ENCODE measurements around the gene AICDA. TPM values are rescaled to one million over a fixed set of nuclear protein-coding genes. Genes with fewer than 3 reads are reported as not detected.
"Not testable (repeated sequence)": the region's sequence is repeated elsewhere in the genome, so short reads cannot be mapped to it uniquely, and the experiment has no call there.

Gene AICDA
- not detected for total RNA-seq

GRCh38 chr12:8612629-8613028, at the start of gene AICDA:
Gene AICDA (minus strand): TSS chr12:8612859. CDS start chr12:8612767, 92 bp downstream.
- Mint-ChIP-seq H3K4me3 (no peak within 1 kb of the TSS), H3K27ac (no peak within 1 kb of the TSS), H3K9me3 (no peaks in the 10 kb centered on the region), H3K36me3 (ENCODE audit: low read depth) (no peaks in the 10 kb centered on the region), H3K27me3 (no peaks in the 10 kb centered on the region), H3K4me1 (peaks cover 9% of the 10 kb centered on the region)
- ATAC-seq (replicated peaks) = no peak

- H3K9me3 Mint-ChIP-seq = no peaks in the 10 kb centered on the region
- no peaks in the 10 kb centered on the region for H3K4me1 Mint-ChIP-seq
- no peak overlapping the region for H3K4me3 Mint-ChIP-seq
- no peak for ATAC-seq (replicated peaks)
- no peak overlapping the region for H3K27ac Mint-ChIP-seq
- H3K27me3 Mint-ChIP-seq = peaks cover 14% of the 10 kb centered on the region
- H3K36me3 Mint-ChIP-seq (ENCODE audit: low read depth) = no peaks in the 10 kb centered on the region
These were observed 49.1 kb upstream of the AICDA start for GRCh38 chr12:8661751-8662150.

- no peaks in the 10 kb centered on the region for H3K4me1 Mint-ChIP-seq
- no peak for ATAC-seq (replicated peaks)
- H3K27me3 Mint-ChIP-seq = peaks cover 14% of the 10 kb centered on the region
- H3K27ac Mint-ChIP-seq = no peak overlapping the region
- H3K4me3 Mint-ChIP-seq = no peak overlapping the region
- no peaks in the 10 kb centered on the region for H3K9me3 Mint-ChIP-seq
- H3K36me3 Mint-ChIP-seq (ENCODE audit: low read depth) = no peaks in the 10 kb centered on the region
These were observed 48.4 kb upstream of the AICDA start for GRCh38 chr12:8661016-8661415.

GRCh38 chr12:8658346-8658745, 45.7 kb upstream of the AICDA start:
- Mint-ChIP-seq H3K4me1 (no peaks in the 10 kb centered on the region), H3K4me3 (no peak overlapping the region), H3K27ac (no peak overlapping the region), H3K36me3 (ENCODE audit: low read depth) (no peaks in the 10 kb centered on the region), H3K27me3 (peaks cover 7% of the 10 kb centered on the region), H3K9me3 (no peaks in the 10 kb centered on the region)
- ATAC-seq (replicated peaks) = no peak

GRCh38 chr12:8655421-8655820, 42.8 kb upstream of the AICDA start:
- Mint-ChIP-seq H3K4me1 (no peaks in the 10 kb centered on the region), H3K9me3 (no peaks in the 10 kb centered on the region), H3K27ac (no peak overlapping the region), H3K4me3 (no peak overlapping the region), H3K27me3 (peaks cover 17% of the 10 kb centered on the region), H3K36me3 (ENCODE audit: low read depth) (no peaks in the 10 kb centered on the region)
- no peak for ATAC-seq (replicated peaks)

GRCh38 chr12:8648576-8649205, 36.0 kb upstream of the AICDA start:
- H3K4me1 Mint-ChIP-seq = peaks cover 31% of the 10 kb centered on the region

GRCh38 chr12:8647968-8648367, 35.3 kb upstream of the AICDA start:
- Mint-ChIP-seq H3K27ac (no peak overlapping the region), H3K27me3 (peaks cover 23% of the 10 kb centered on the region), H3K4me3 (no peak overlapping the region), H3K4me1 (peaks cover 33% of the 10 kb centered on the region), H3K36me3 (ENCODE audit: low read depth) (no peaks in the 10 kb centered on the region), H3K9me3 (no peaks in the 10 kb centered on the region)
- ATAC-seq (replicated peaks) = no peak

More at GRCh38 chr12:8648576-8649205, 36.0 kb upstream of the AICDA start:
- Mint-ChIP-seq H3K27me3 (peaks cover 29% of the 10 kb centered on the region), H3K27ac (peak overlapping the region; percentile 23), H3K36me3 (ENCODE audit: low read depth) (no peaks in the 10 kb centered on the region), H3K4me3 (peak overlapping the region; percentile 8), H3K9me3 (no peaks in the 10 kb centered on the region)
- peak; percentile 86 for ATAC-seq (replicated peaks)

- no peaks in the 10 kb centered on the region for H3K9me3 Mint-ChIP-seq
- peak overlapping the region; percentile 57 for H3K4me3 Mint-ChIP-seq
- no peaks in the 10 kb centered on the region for H3K36me3 Mint-ChIP-seq (ENCODE audit: low read depth)
- ATAC-seq (replicated peaks) = peak; percentile 84
- peak overlapping the region; percentile 44 for H3K27ac Mint-ChIP-seq
- peaks cover 9% of the 10 kb centered on the region for H3K27me3 Mint-ChIP-seq
- peaks cover 33% of the 10 kb centered on the region for H3K4me1 Mint-ChIP-seq
These were observed 31.9 kb upstream of the AICDA start for GRCh38 chr12:8644345-8645248.

- no peaks in the 10 kb centered on the region for H3K9me3 Mint-ChIP-seq
- no peak overlapping the region for H3K4me3 Mint-ChIP-seq
- H3K27me3 Mint-ChIP-seq = peaks cover 6% of the 10 kb centered on the region
- H3K27ac Mint-ChIP-seq = no peak overlapping the region
- ATAC-seq (replicated peaks) = no peak
- peaks cover 18% of the 10 kb centered on the region for H3K4me1 Mint-ChIP-seq
- H3K36me3 Mint-ChIP-seq (ENCODE audit: low read depth) = no peaks in the 10 kb centered on the region
These were observed 30.1 kb upstream of the AICDA start for GRCh38 chr12:8642775-8643174.

GRCh38 chr12:8639936-8640335, 27.3 kb upstream of the AICDA start:
- H3K27ac Mint-ChIP-seq = no peak overlapping the region
- no peak for ATAC-seq (replicated peaks)
- no peak overlapping the region for H3K4me3 Mint-ChIP-seq
- no peaks in the 10 kb centered on the region for H3K27me3 Mint-ChIP-seq
- peaks cover 12% of the 10 kb centered on the region for H3K4me1 Mint-ChIP-seq
- no peaks in the 10 kb centered on the region for H3K9me3 Mint-ChIP-seq
- no peaks in the 10 kb centered on the region for H3K36me3 Mint-ChIP-seq (ENCODE audit: low read depth)

- no peaks in the 10 kb centered on the region for H3K9me3 Mint-ChIP-seq
- peaks cover 4% of the 10 kb centered on the region for H3K4me1 Mint-ChIP-seq
- no peak overlapping the region for H3K27ac Mint-ChIP-seq
- no peak overlapping the region for H3K4me3 Mint-ChIP-seq
- no peak for ATAC-seq (replicated peaks)
- no peaks in the 10 kb centered on the region for H3K36me3 Mint-ChIP-seq (ENCODE audit: low read depth)
- H3K27me3 Mint-ChIP-seq = peaks cover 3% of the 10 kb centered on the region
These were observed 26.3 kb upstream of the AICDA start for GRCh38 chr12:8638951-8639350.

- Mint-ChIP-seq H3K4me1 (no peaks in the 10 kb centered on the region), H3K36me3 (ENCODE audit: low read depth) (no peaks in the 10 kb centered on the region), H3K9me3 (no peaks in the 10 kb centered on the region), H3K4me3 (no peak overlapping the region), H3K27me3 (peaks cover 3% of the 10 kb centered on the region), H3K27ac (no peak overlapping the region)
- ATAC-seq (replicated peaks) = no peak
These were observed 25.0 kb upstream of the AICDA start for GRCh38 chr12:8637666-8638065.

GRCh38 chr12:8637244-8637643, 24.6 kb upstream of the AICDA start:
- H3K36me3 Mint-ChIP-seq (ENCODE audit: low read depth) = no peaks in the 10 kb centered on the region
- H3K27me3 Mint-ChIP-seq = peaks cover 3% of the 10 kb centered on the region
- no peak overlapping the region for H3K4me3 Mint-ChIP-seq
- no peak for ATAC-seq (replicated peaks)
- H3K9me3 Mint-ChIP-seq = no peaks in the 10 kb centered on the region
- no peak overlapping the region for H3K27ac Mint-ChIP-seq
- H3K4me1 Mint-ChIP-seq = no peaks in the 10 kb centered on the region

GRCh38 chr12:8636581-8636980, 23.9 kb upstream of the AICDA start:
- no peak overlapping the region for H3K27ac Mint-ChIP-seq
- no peaks in the 10 kb centered on the region for H3K9me3 Mint-ChIP-seq
- H3K4me3 Mint-ChIP-seq = no peak overlapping the region
- peaks cover 3% of the 10 kb centered on the region for H3K27me3 Mint-ChIP-seq
- H3K36me3 Mint-ChIP-seq (ENCODE audit: low read depth) = no peaks in the 10 kb centered on the region
- no peaks in the 10 kb centered on the region for H3K4me1 Mint-ChIP-seq
- ATAC-seq (replicated peaks) = no peak

- H3K27me3 Mint-ChIP-seq; H3K4me1 Mint-ChIP-seq; ATAC-seq (replicated peaks); H3K36me3 Mint-ChIP-seq (ENCODE audit: low read depth); H3K27ac Mint-ChIP-seq; H3K9me3 Mint-ChIP-seq; H3K4me3 Mint-ChIP-seq: not testable (repeated sequence)
These were observed 23.3 kb upstream of the AICDA start for GRCh38 chr12:8636007-8636346.
